GM12878 (cell line): ENCODE results near the gene GANC. TPM values are rescaled to one million over a fixed set of nuclear protein-coding genes. Genes with fewer than 3 reads are reported as not detected.

Experiments
- ATAC-seq: fragments of 200-7000 bp; cut with Tn5 transposase; 3 replicates; pipeline ENCODE4 v1.9.1; 2020; ENCODE audit warnings: mild to moderate bottlenecking, moderate library complexity
- BruUV-seq: library from RNA; stranded (reverse); fragments of 400-500 nt; replicated peaks from 2 replicates; lab custom pipeline; 2021; lab: Mats Ljungman, UMichigan
- CTCF ChIA-PET: fragments of 300-600 bp; sonication (Branson Sonifier 250); formaldehyde crosslinking; extraction: SDS; loops from one replicate; lab custom pipeline; 2021; ENCODE audit warnings: inconsistent platforms; lab: Yijun Ruan, JAX
- POLR2A ChIA-PET: fragments of 350-600 bp; formaldehyde crosslinking; extraction: SDS; loops from one replicate; lab custom pipeline; 2021; ENCODE audit warnings: inconsistent platforms; lab: Charles Lee
- RAD21 ChIA-PET: fragments of 300-600 bp; sonication (Branson Sonifier 250); formaldehyde crosslinking; loops from one replicate; lab custom pipeline; 2023; ENCODE audit warnings: antibody characterized with exemption; ENCODE audit not compliant: unreplicated experiment; lab: Charles Lee
- SMC1A ChIA-PET: fragments of 300-600 bp; sonication (Branson Sonifier 250); formaldehyde crosslinking; loops from one replicate; lab custom pipeline; 2023; ENCODE audit not compliant: unreplicated experiment, uncharacterized antibody; lab: Charles Lee
- DNase-seq: peaks from one replicate; pipeline ENCODE4 v3.0.0-alpha.2; 2011; ENCODE audit warnings: low read depth, low spot score
- FAIRE-seq: peaks from 3 replicates; lab custom pipeline; 2011; peaks lifted over from hg19 to GRCh38; lab: Jason Lieb, UNC
- H2AFZ ChIP-seq: 2 replicates; pipeline ENCODE4 v1.6.0; 2011; ENCODE audit warnings: low read depth, low read length, control low read depth; ENCODE audit not compliant: control insufficient read depth
- H3K27ac ChIP-seq: 2 replicates; pipeline ENCODE4 v1.5.1; 2011; ENCODE audit warnings: control low read depth; ENCODE audit not compliant: control insufficient read depth, insufficient read depth
- H3K27me3 ChIP-seq, 2 experiments: replicated peaks in 1 of 2; 2 replicates each; pipeline versions ENCODE4 v1.6.0 to v1.6.1; 2011; ENCODE audit warnings: low read length in 1 of 2; ENCODE audit not compliant: control insufficient read depth in 2 of 2, insufficient read depth in 2 of 2
- H3K36me3 ChIP-seq, 2 experiments: 2 replicates each; pipeline ENCODE4 v1.5.1; 2011; ENCODE audit warnings: low read length in 1 of 2; ENCODE audit not compliant: control insufficient read depth in 2 of 2, insufficient read depth in 2 of 2
- H3K4me1 ChIP-seq: 2 replicates; pipeline ENCODE4 v1.6.1; 2011; ENCODE audit warnings: mild to moderate bottlenecking, low read length, moderate library complexity, mixed read lengths; ENCODE audit not compliant: control insufficient read depth, insufficient read depth
- H3K4me2 ChIP-seq: 2 replicates; pipeline ENCODE4 v1.6.0; 2011; ENCODE audit warnings: control low read depth; ENCODE audit not compliant: control insufficient read depth, insufficient read depth
- H3K4me3 ChIP-seq: fragments of 200-600 bp; sonication (generic); 2 replicates; pipeline ENCODE4 v1.5.1; 2016
- H3K79me2 ChIP-seq: 2 replicates; pipeline ENCODE4 v1.6.0; 2011; ENCODE audit warnings: low read length; ENCODE audit not compliant: control insufficient read depth, insufficient read depth
- H3K9ac ChIP-seq: 2 replicates; pipeline ENCODE4 v1.8.0; 2011; ENCODE audit warnings: low read length, control low read depth, mixed read lengths; ENCODE audit not compliant: control insufficient read depth, insufficient read depth
- H3K9me3 ChIP-seq: replicated peaks from 3 replicates; pipeline ENCODE4 v1.5.1; 2011; ENCODE audit warnings: mild to moderate bottlenecking, low read length; ENCODE audit not compliant: control insufficient read depth, insufficient read depth
- H4K20me1 ChIP-seq: 2 replicates; pipeline ENCODE4 v1.6.0; 2011; ENCODE audit not compliant: control insufficient read depth, insufficient read depth
- CTCF ChIP-seq, 3 experiments: IDR thresholded peaks in 2 of 3; conservative IDR thresholded peaks in 1 of 3; 2 replicates each; pipeline ENCODE4 v1.5.1; 2011; ENCODE audit warnings: low read depth in 3 of 3, low read length in 3 of 3, mild to moderate bottlenecking in 3 of 3, control low read depth in 2 of 3, moderate library complexity in 2 of 3, inconsistent platforms in 1 of 3, mixed read lengths in 1 of 3; ENCODE audit not compliant: control insufficient read depth in 2 of 3, insufficient read depth in 1 of 3; ENCODE audit errors: extremely low read depth in 1 of 3
- LARP7 ChIP-seq: fragments of 450-650 bp; IDR thresholded peaks from 2 replicates; pipeline ENCODE4 v1.6.1; 2017; ENCODE audit warnings: mild to moderate bottlenecking
- NFYA ChIP-seq: IDR thresholded peaks from 2 replicates; pipeline ENCODE4 v1.6.1; 2011; ENCODE audit warnings: low read depth, mild to moderate bottlenecking, low read length, improper control_type of control experiment, borderline replicate concordance
- NFYB ChIP-seq: IDR thresholded peaks from 2 replicates; pipeline ENCODE4 v1.6.1; 2011; ENCODE audit warnings: low read depth, mild to moderate bottlenecking, low read length, improper control_type of control experiment, moderate library complexity; ENCODE audit not compliant: insufficient read depth
- NKRF ChIP-seq: fragments of 450-650 bp; conservative IDR thresholded peaks from 2 replicates; pipeline ENCODE4 v1.6.1; 2017; ENCODE audit warnings: mild to moderate bottlenecking, moderate library complexity
- RUNX3 ChIP-seq: IDR thresholded peaks from 2 replicates; pipeline ENCODE4 v1.6.1; 2012; ENCODE audit warnings: low read length, inconsistent platforms
- SPI1 ChIP-seq: IDR thresholded peaks from 2 replicates; pipeline ENCODE4 v1.6.1; 2011; ENCODE audit warnings: low read depth, mild to moderate bottlenecking, low read length, moderate library complexity, borderline replicate concordance; ENCODE audit not compliant: insufficient read depth
- USF2 ChIP-seq: IDR thresholded peaks from 2 replicates; pipeline ENCODE4 v1.6.1; 2011; ENCODE audit warnings: low read depth, low read length, improper control_type of control experiment, borderline replicate concordance
- ZNF687 ChIP-seq: fragments of 450-650 bp; IDR thresholded peaks from 2 replicates; pipeline ENCODE4 v1.6.1; 2017; ENCODE audit warnings: mild to moderate bottlenecking, moderate library complexity
- ZZZ3 ChIP-seq: IDR thresholded peaks from 2 replicates; pipeline ENCODE4 v1.6.1; 2011; ENCODE audit warnings: low read depth; ENCODE audit not compliant: control insufficient read depth, insufficient read length
- WGBS: methylation state at CpG from one replicate; pipeline ENCODE4 v1.1.6; 2016; ENCODE audit warnings: low lambda C conversion rate; ENCODE audit not compliant: insufficient replicate concordance, insufficient coverage; ENCODE audit errors: missing lambda C conversion rate; 5-methylcytosine and 5-hydroxymethylcytosine counted together
- in situ Hi-C: fragments of 300-500 bp; cut with MboI; formaldehyde crosslinking; loops from 9 replicates; pipeline ENCODE4 v1.14.3; 2018; ENCODE audit warnings: mixed read lengths
- intact Hi-C: fragments of 100-400 bp; cut with micrococcal nuclease; formaldehyde crosslinking; loops from one replicate; pipeline ENCODE4 v1.14.2; 2022; ENCODE audit not compliant: unreplicated experiment
- polyA plus RNA-seq, 11 experiments: library from polyadenylated mRNA; depleted of rRNA in 4 of 11; unstranded in 6 of 11; stranded (reverse) in 5 of 11; fragments of >200 nt; fragmentation: Nextera tagmentation in 4 of 11; fragmentation: Illumina TruSeq in 1 of 11; extraction: Ambion mirVana in 4 of 11; extraction: Trizol in 1 of 11; gene quantifications; 1 replicate in 1 of 11; 2 replicates in 10 of 11; pipeline versions ENCODE4 v1.2.1 to v1.2.3, GENCODE V29; 2011 to 2016; ENCODE audit warnings: inconsistent platforms in 2 of 11, missing spikeins in 2 of 11, low read depth in 1 of 11
- total RNA-seq, 4 experiments: library from RNA; depleted of rRNA in 3 of 4; stranded (reverse); fragments of >200 nt in 3 of 4; fragmentation: Illumina TruSeq in 1 of 4; extraction: Trizol in 1 of 4; gene quantifications; 2 replicates each; pipeline versions ENCODE4 v1.2.1 to v1.2.3, GENCODE V29; 2013 to 2021

GANC gene
- total and polyA plus RNA-seq, 10 of the 15 experiments (the other 5 are each of a cell fraction or from before 2014, with no cell fraction given): 11.3 to 35.3 (median 23.0) TPM

- TF ChIP-seq ZZZ3 (no peak), LARP7 (no peak), NFYB (no peak)
- TF ChIP-seq, all 136 proteins: peak for 0
These were observed 40.4 kb upstream of the GANC start (continued) for GRCh38 chr15:42232606-42233005.

- H2AFZ ChIP-seq: no peak overlapping the region
- ChIA-PET CTCF (no interaction called here), SMC1A (no interaction called here), RAD21 (no interaction called here), POLR2A (no interaction called here)
- no peak for DNase-seq
- H3K27me3 ChIP-seq: no peaks in the 10 kb centered on the region
- H4K20me1 ChIP-seq: no peaks in the 10 kb centered on the region
- no peak for FAIRE-seq
- intact Hi-C loops (no loop called here), in situ Hi-C loops (no loop called here)
- peaks cover 1 to 20% of the 10 kb centered on the region in 2 experiments for H3K36me3 ChIP-seq
- H3K9me3 ChIP-seq: no peaks in the 10 kb centered on the region
- H3K79me2 ChIP-seq: no peaks in the 10 kb centered on the region
- H3K9ac ChIP-seq: no peak overlapping the region
- no peak overlapping the region for H3K4me2 ChIP-seq
- H3K27ac ChIP-seq: no peak overlapping the region
- no peaks in the 10 kb centered on the region for H3K4me1 ChIP-seq
- no TSS peak for BruUV-seq
- ATAC-seq: no peak
- no peak overlapping the region for H3K4me3 ChIP-seq
- WGBS: 71% methylated on average over 2 of the region's 2 CpGs
- TF ChIP-seq USF2 (no peak), NKRF (no peak), SPI1 (no peak), RUNX3 (no peak), NFYA (no peak), ZNF687 (no peak), CTCF (IDR thresholded peaks at IDR 0.05 in 2 of 3, conservative IDR thresholded peaks at IDR 0.05 in 1 of 3; ENCODE audit: control insufficient read depth in 2 of 3, extremely low read depth in 1 of 3, insufficient read depth in 1 of 3, low read depth in 3 of 3, low read length in 3 of 3) (no peak)
These were observed 39.9 kb upstream of the GANC start for GRCh38 chr15:42233107-42233506.
